ENCODE results near the gene ADGRG6. TPM values are rescaled to one million over a fixed set of nuclear protein-coding genes. Genes with fewer than 3 reads are reported as not detected.

ADGRG6 gene
- total RNA-seq, 4 donors from 2014 or later, result 15.7 to 43.3 (median 32.2) TPM

DNA sequence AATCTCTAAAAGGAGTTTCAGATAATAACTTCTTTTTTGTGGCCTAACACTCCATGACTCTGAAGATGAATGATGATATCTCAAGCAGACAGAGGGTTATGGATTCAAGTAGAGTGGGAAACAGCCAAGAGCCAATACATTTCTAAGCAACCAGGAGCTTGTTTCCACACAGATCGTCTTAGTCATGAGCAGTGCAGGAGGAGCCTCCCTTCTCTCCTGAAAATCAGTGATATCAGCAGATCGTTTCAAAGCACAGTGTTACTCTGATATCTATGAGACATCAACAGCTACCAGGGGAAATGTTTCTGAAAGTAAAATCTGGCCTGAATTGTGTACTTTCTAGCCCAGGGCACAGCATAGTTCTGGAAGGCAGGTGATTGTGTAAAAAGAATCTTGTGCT lies 11.5 kb downstream of the ADGRG6 start:
- Histone ChIP-seq H3K4me1 (no peaks in the 10 kb centered on the region), H3K4me3 (no peak overlapping the region), H3K36me3 (no peaks in the 10 kb centered on the region), H3K27ac (no peak overlapping the region), H3K27me3 (no peaks in the 10 kb centered on the region), H3K9me3 (no peaks in the 10 kb centered on the region)
- TF ChIP-seq POLR2A (IDR thresholded peaks at IDR 0.05) (no peak), CTCF (IDR thresholded peaks at IDR 0.05) (no peak)
- no peak for DNase-seq

DNA sequence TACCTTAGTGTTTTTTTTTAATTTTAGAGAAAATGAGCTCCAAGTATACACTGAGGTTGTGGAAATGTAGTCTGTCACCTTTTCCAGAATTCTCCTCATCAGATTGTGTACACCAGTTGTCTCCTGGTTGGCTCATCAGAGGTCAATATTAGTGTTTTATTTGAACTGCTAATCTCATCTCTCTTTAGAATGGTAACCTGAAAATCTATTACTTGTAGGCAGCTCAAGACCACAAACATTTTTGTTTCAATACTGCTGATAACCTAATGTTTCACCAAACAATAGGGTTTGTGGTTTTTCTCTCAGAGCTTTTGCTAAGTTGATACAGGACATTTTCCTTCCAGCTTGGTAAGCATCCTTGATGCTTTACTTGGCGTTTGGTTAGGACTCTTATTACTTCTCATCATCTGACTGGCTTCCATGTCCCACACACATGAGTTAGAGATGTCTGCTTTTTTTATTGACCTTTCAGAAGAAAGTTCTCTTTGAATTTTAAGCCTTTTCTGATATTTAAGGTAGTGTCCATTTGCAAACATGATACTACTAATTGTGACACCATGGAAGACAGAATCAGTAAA lies 15.1 kb downstream of the ADGRG6 start:
- no peak for DNase-seq
- Histone ChIP-seq H3K4me1 (no peaks in the 10 kb centered on the region), H3K9me3 (no peaks in the 10 kb centered on the region), H3K36me3 (no peaks in the 10 kb centered on the region), H3K27me3 (no peaks in the 10 kb centered on the region), H3K27ac (no peak overlapping the region), H3K4me3 (no peak overlapping the region)
- TF ChIP-seq POLR2A (IDR thresholded peaks at IDR 0.05) (no peak), CTCF (IDR thresholded peaks at IDR 0.05) (no peak)

DNA sequence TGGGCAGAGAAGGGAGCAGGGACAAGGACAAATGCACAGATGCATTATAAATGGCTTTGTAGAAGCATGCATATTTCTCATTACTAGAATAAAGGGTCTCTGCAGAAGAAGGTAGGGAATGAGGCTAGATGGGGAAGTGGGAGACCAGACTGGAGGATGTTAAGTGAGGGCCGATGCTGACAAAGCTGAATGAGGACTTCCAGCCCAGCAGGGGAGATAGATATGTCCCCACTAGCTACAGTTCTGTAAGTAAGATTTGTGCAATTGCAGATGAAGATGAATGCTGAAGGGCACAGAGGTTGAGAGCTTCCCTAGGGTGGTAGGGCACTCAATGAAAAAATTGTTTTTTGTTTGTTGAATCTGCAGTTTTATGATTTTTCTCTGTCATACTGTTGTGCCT lies 16.9 kb downstream of the ADGRG6 start:
- no peaks in the 10 kb centered on the region for H3K36me3 ChIP-seq
- no peak overlapping the region for H3K4me3 ChIP-seq
- no peaks in the 10 kb centered on the region for H3K27me3 ChIP-seq
- H3K4me1 ChIP-seq, result no peaks in the 10 kb centered on the region
- no peak for DNase-seq
- TF ChIP-seq POLR2A (IDR thresholded peaks at IDR 0.05), result no peak
- no peak for TF ChIP-seq CTCF (IDR thresholded peaks at IDR 0.05)
- H3K9me3 ChIP-seq, result no peaks in the 10 kb centered on the region
- no peak overlapping the region for H3K27ac ChIP-seq

GRCh38 chr6:142320366-142320765 lies 18.6 kb downstream of the ADGRG6 start:
- DNase-seq, result no peak
- TF ChIP-seq CTCF (IDR thresholded peaks at IDR 0.05), result no peak
- no peak for TF ChIP-seq POLR2A (IDR thresholded peaks at IDR 0.05)
- Histone ChIP-seq H3K9me3 (no peaks in the 10 kb centered on the region), H3K27me3 (no peaks in the 10 kb centered on the region), H3K4me1 (no peaks in the 10 kb centered on the region), H3K36me3 (no peaks in the 10 kb centered on the region), H3K27ac (no peak overlapping the region), H3K4me3 (no peak overlapping the region)

- Histone ChIP-seq H3K4me3 (no peak overlapping the region), H3K27me3 (no peaks in the 10 kb centered on the region), H3K4me1 (no peaks in the 10 kb centered on the region), H3K36me3 (no peaks in the 10 kb centered on the region), H3K27ac (no peak overlapping the region), H3K9me3 (no peaks in the 10 kb centered on the region)
- DNase-seq, result no peak
- TF ChIP-seq POLR2A (IDR thresholded peaks at IDR 0.05) (no peak), CTCF (IDR thresholded peaks at IDR 0.05) (no peak)
Measured at GRCh38 chr6:142321451-142321850, 19.6 kb downstream of the ADGRG6 start.

GRCh38 chr6:142322066-142322465 lies 20.3 kb downstream of the ADGRG6 start:
- TF ChIP-seq CTCF (IDR thresholded peaks at IDR 0.05) (no peak), POLR2A (IDR thresholded peaks at IDR 0.05) (no peak)
- no peak overlapping the region for H3K4me3 ChIP-seq
- H3K27ac ChIP-seq, result no peak overlapping the region
- DNase-seq, result no peak
- H3K27me3 ChIP-seq, result no peaks in the 10 kb centered on the region
- H3K4me1 ChIP-seq, result no peaks in the 10 kb centered on the region
- no peaks in the 10 kb centered on the region for H3K9me3 ChIP-seq
- H3K36me3 ChIP-seq, result no peaks in the 10 kb centered on the region

All from Peyer's patch (tissue), 4 donors.